HepG2 (cell line): ENCODE data around the gene CLTCL1. TPM values are rescaled to one million over a fixed set of nuclear protein-coding genes. Genes with fewer than 3 reads are reported as not detected.

Experiments
- ATAC-seq: fragments of 200-7000 bp; cut with Tn5 transposase; 3 replicates; pipeline ENCODE4 v1.9.1; 2020; ENCODE audit warnings: mild to moderate bottlenecking, moderate library complexity
- BruUV-seq: library from RNA; stranded (reverse); fragments of 400-500 nt; replicated peaks from 2 replicates; lab custom pipeline; 2021; lab: Mats Ljungman, UMichigan
- CTCF ChIA-PET: fragments of 300-600 bp; formaldehyde crosslinking; extraction: SDS; loops from one replicate; lab custom pipeline; 2021; ENCODE audit warnings: low total read pairs, inconsistent platforms, low intra/inter-chr PET ratio; lab: Yijun Ruan, JAX
- POLR2A ChIA-PET: fragments of 350-600 bp; sonication (Branson Sonifier 250); formaldehyde crosslinking; loops from one replicate; lab custom pipeline; 2020; ENCODE audit warnings: antibody characterized with exemption, inconsistent platforms; lab: Yijun Ruan, JAX
- DNase-seq: peaks from one replicate; pipeline ENCODE4 v3.0.0-alpha.2; 2015; ENCODE audit warnings: low spot score
- FAIRE-seq: peaks from 3 replicates; lab custom pipeline; 2011; peaks lifted over from hg19 to GRCh38; lab: Jason Lieb, UNC
- H2AFZ ChIP-seq: one replicate; pipeline ENCODE4 v1.6.1; 2011; ENCODE audit warnings: low read length, inconsistent platforms
- H3K27ac ChIP-seq: fragments of 300-600 bp; 3 replicates; pipeline ENCODE4 v1.8.0; 2011; ENCODE audit warnings: mixed run types, mild to moderate bottlenecking, mixed read lengths, low read length, inconsistent platforms; ENCODE audit not compliant: insufficient read depth; ENCODE audit errors: extremely low read length
- H3K27me3 ChIP-seq, 2 experiments: fragments of 200-600 bp in 1 of 2; 2 replicates in 1 of 2; 3 replicates in 1 of 2; pipeline versions ENCODE4 v1.6.0 to v1.8.0; 2011; ENCODE audit warnings: low read length in 2 of 2, mild to moderate bottlenecking in 2 of 2, moderate library complexity in 2 of 2, inconsistent platforms in 1 of 2; ENCODE audit not compliant: insufficient read depth in 2 of 2, control insufficient read depth in 1 of 2
- H3K36me3 ChIP-seq, 2 experiments: fragments of 200-600 bp in 1 of 2; replicated peaks in 1 of 2; 2 replicates in 1 of 2; 3 replicates in 1 of 2; pipeline versions ENCODE4 v1.5.1 to v1.8.0; 2011; ENCODE audit warnings: low read length in 2 of 2, inconsistent platforms in 1 of 2; ENCODE audit not compliant: insufficient read depth in 2 of 2, control insufficient read depth in 1 of 2
- H3K4me1 ChIP-seq: 2 replicates; pipeline ENCODE4 v1.5.1; 2012; ENCODE audit warnings: low read length, inconsistent platforms; ENCODE audit not compliant: insufficient read depth
- H3K4me2 ChIP-seq: 2 replicates; pipeline ENCODE4 v1.6.0; 2011; ENCODE audit warnings: low read depth, low read length, inconsistent platforms
- H3K4me3 ChIP-seq, 3 experiments: fragments of 200-600 bp in 1 of 3; sonication (generic), shearing (Covaris generic) in 1 of 3; replicated peaks in 1 of 3; 2 replicates each; pipeline ENCODE4 v1.5.1; 2011 to 2016; ENCODE audit warnings: low read length in 3 of 3, inconsistent platforms in 2 of 3, low read depth in 2 of 3, mild to moderate bottlenecking in 2 of 3, control low read depth in 1 of 3, mixed read lengths in 1 of 3; ENCODE audit not compliant: insufficient read depth in 1 of 3
- H3K79me2 ChIP-seq: one replicate; pipeline ENCODE4 v1.6.1; 2011; ENCODE audit warnings: low read length, inconsistent platforms; ENCODE audit not compliant: insufficient read depth
- H3K9ac ChIP-seq: 2 replicates; pipeline ENCODE4 v1.6.0; 2011; ENCODE audit warnings: mild to moderate bottlenecking, low read depth, low read length, inconsistent platforms; ENCODE audit not compliant: insufficient read depth
- H3K9me3 ChIP-seq: 2 replicates; pipeline ENCODE4 v1.5.1; 2012; ENCODE audit warnings: mild to moderate bottlenecking, low read length
- H4K20me1 ChIP-seq: 2 replicates; pipeline ENCODE4 v1.6.0; 2011; ENCODE audit warnings: inconsistent platforms, mild to moderate bottlenecking, low read length, moderate library complexity; ENCODE audit not compliant: insufficient read depth
- EHMT2 ChIP-seq: fragments of 200-600 bp; sonication (generic); IDR thresholded peaks from 2 replicates; pipeline ENCODE4 v1.7.0; 2017; ENCODE audit warnings: antibody characterized with exemption, low read depth, low read length, borderline replicate concordance
- NFATC3 ChIP-seq: sonication (generic); formaldehyde crosslinking; IDR thresholded peaks from 2 replicates; pipeline ENCODE4 v1.5.1; 2020; ENCODE audit warnings: mild to moderate bottlenecking, missing genetic modification reagents
- NFE2L1 ChIP-seq: sonication (generic); formaldehyde crosslinking; IDR thresholded peaks from 2 replicates; pipeline ENCODE4 v1.4.0; 2020; ENCODE audit warnings: missing genetic modification reagents, mild to moderate bottlenecking, borderline replicate concordance
- RNF219 ChIP-seq: sonication (generic); formaldehyde crosslinking; IDR thresholded peaks from 2 replicates; pipeline ENCODE4 v1.5.0; 2020; ENCODE audit warnings: mild to moderate bottlenecking, missing genetic modification reagents
- RORA ChIP-seq: sonication (generic); formaldehyde crosslinking; IDR thresholded peaks from 2 replicates; pipeline ENCODE4 v1.5.0; 2020; ENCODE audit warnings: mild to moderate bottlenecking, missing genetic modification reagents, moderate library complexity
- ZNF234 ChIP-seq: sonication (generic); formaldehyde crosslinking; conservative IDR thresholded peaks from 2 replicates; pipeline ENCODE4 v1.5.1; 2020; ENCODE audit warnings: mild to moderate bottlenecking, missing genetic modification reagents
- ZNF468 ChIP-seq: sonication (generic); formaldehyde crosslinking; IDR thresholded peaks from 2 replicates; pipeline ENCODE4 v1.8.0; 2022; ENCODE audit warnings: mild to moderate bottlenecking, moderate library complexity, missing genetic modification reagents
- ZNF691 ChIP-seq: sonication (generic); formaldehyde crosslinking; IDR thresholded peaks from 2 replicates; pipeline ENCODE4 v1.4.0; 2020; ENCODE audit warnings: missing genetic modification reagents, low read depth, mild to moderate bottlenecking, borderline replicate concordance
- WGBS: methylation state at CpG from one replicate; pipeline ENCODE4 v1.1.6; 2017; ENCODE audit warnings: low lambda C conversion rate; 5-methylcytosine and 5-hydroxymethylcytosine counted together
- in situ Hi-C: cut with HindIII; loops from 2 replicates; pipeline ENCODE4 v1.10.0; 2017; ENCODE audit warnings: low pct_unique_long_range_greater_than_20kb; ENCODE audit not compliant: extremely low pct_ligation_motif_present
- intact Hi-C: fragments of 100-400 bp; cut with micrococcal nuclease; formaldehyde crosslinking; loops from one replicate; pipeline ENCODE4 v1.10.0; 2022; ENCODE audit not compliant: unreplicated experiment
- polyA plus RNA-seq, 8 experiments: library from polyadenylated mRNA; depleted of rRNA in 3 of 8; stranded (reverse) in 7 of 8; unstranded in 1 of 8; fragments of >200 nt; fragmentation: Illumina TruSeq in 4 of 8; extraction: Trizol in 4 of 8; gene quantifications; 2 replicates each; pipeline versions ENCODE4 v1.2.1 to v1.2.3, GENCODE V29; 2011 to 2016; ENCODE audit warnings: low read depth in 4 of 8, missing spikeins in 1 of 8, mixed read lengths in 1 of 8; ENCODE audit not compliant: insufficient read depth in 1 of 8
- total RNA-seq, 5 experiments: library from RNA; depleted of rRNA; stranded (reverse); fragments of >200 nt; fragmentation: Illumina TruSeq; extraction: Trizol; gene quantifications; 2 replicates each; pipeline ENCODE4 v1.2.3, GENCODE V29; 2016; ENCODE audit warnings: low read depth in 1 of 5
- TF ChIP-seq, protein P1 (sequence below): IDR thresholded peaks from 2 replicates; pipeline ENCODE4 v1.6.1; 2016; ENCODE audit warnings: low read depth, borderline replicate concordance
- TF ChIP-seq, protein P2 (sequence below): sonication (generic); formaldehyde crosslinking; IDR thresholded peaks from 2 replicates; pipeline ENCODE4 v1.4.0; 2020; ENCODE audit warnings: missing genetic modification reagents, borderline replicate concordance

Gene CLTCL1
- total and polyA plus RNA-seq, 2 of the 13 experiments (the other 11 are each of a cell fraction or from before 2014, with no cell fraction given): 8.1 to 10.9 TPM

GRCh38 chr22:19292458-19293230 lies 1.1 kb upstream of the CLTCL1 start:
- ATAC-seq: peak; percentile 50
- Histone ChIP-seq H3K36me3 (no peaks in the 10 kb centered on the region; a peak in 1 of 5 replicates), H4K20me1 (no peaks in the 10 kb centered on the region; the same call in 1 of the 2 replicates), H3K9ac (peak overlapping the region; percentile 78), H3K9me3 (no peaks in the 10 kb centered on the region), H3K4me2 (peak overlapping the region; percentile 93), H2AFZ (peak overlapping the region; percentile 93), H3K27ac (peak overlapping the region; percentile 66), H3K27me3 (no peaks in the 10 kb centered on the region; a peak in 1 of 5 replicates), H3K4me1 (peaks cover 35% of the 10 kb centered on the region), H3K79me2 (no peaks in the 10 kb centered on the region), H3K4me3 (peak overlapping the region; percentile 63 to 95 (median 86))
- in situ Hi-C loops (loop anchor here (5.0 to 10.0 kb wide), 3 partner anchors 110 to 342 kb away; partner anchors contain the start of genes CDC45 and UFD1), intact Hi-C loops (no loop called here)
- CTCF ChIA-PET: no interaction called here
- FAIRE-seq: no peak
- BruUV-seq: no TSS peak
- 54% methylated on average over 9 of the region's 23 CpGs for WGBS
- no peak for DNase-seq
- POLR2A ChIA-PET: interaction anchor here (1.0 to 3.0 kb wide), 6 partner anchors 43 to 650 kb away, joined by 3 to 16 read pairs (median 5); partner anchors contain the start of genes C22orf39, DGCR2, HIRA and MRPL40
- no peak for TF ChIP-seq ZNF234 (CRISPR knock-in tag)
- no peak for TF ChIP-seq RORA (CRISPR knock-in tag)
- TF ChIP-seq, protein P1, sequence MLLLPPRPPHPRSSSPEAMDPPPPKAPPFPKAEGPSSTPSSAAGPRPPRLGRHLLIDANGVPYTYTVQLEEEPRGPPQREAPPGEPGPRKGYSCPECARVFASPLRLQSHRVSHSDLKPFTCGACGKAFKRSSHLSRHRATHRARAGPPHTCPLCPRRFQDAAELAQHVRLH (CRISPR knock-in tag): no peak
- no peak for TF ChIP-seq RNF219 (CRISPR knock-in tag)
- no peak; the same call in 1 of the 2 replicates for TF ChIP-seq ZNF691
- no peak for TF ChIP-seq ZNF468
- TF ChIP-seq, protein P2, sequence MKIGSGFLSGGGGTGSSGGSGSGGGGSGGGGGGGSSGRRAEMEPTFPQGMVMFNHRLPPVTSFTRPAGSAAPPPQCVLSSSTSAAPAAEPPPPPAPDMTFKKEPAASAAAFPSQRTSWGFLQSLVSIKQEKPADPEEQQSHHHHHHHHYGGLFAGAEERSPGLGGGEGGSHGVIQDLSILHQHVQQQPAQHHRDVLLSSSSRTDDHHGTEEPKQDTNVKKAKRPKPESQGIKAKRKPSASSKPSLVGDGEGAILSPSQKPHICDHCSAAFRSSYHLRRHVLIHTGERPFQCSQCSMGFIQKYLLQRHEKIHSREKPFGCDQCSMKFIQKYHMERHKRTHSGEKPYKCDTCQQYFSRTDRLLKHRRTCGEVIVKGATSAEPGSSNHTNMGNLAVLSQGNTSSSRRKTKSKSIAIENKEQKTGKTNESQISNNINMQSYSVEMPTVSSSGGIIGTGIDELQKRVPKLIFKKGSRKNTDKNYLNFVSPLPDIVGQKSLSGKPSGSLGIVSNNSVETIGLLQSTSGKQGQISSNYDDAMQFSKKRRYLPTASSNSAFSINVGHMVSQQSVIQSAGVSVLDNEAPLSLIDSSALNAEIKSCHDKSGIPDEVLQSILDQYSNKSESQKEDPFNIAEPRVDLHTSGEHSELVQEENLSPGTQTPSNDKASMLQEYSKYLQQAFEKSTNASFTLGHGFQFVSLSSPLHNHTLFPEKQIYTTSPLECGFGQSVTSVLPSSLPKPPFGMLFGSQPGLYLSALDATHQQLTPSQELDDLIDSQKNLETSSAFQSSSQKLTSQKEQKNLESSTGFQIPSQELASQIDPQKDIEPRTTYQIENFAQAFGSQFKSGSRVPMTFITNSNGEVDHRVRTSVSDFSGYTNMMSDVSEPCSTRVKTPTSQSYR (CRISPR knock-in tag): no peak
- no peak for TF ChIP-seq NFE2L1 (CRISPR knock-in tag)
- TF ChIP-seq EHMT2: no peak
- 0 out of 2 replicates have a peak, but pooled peaks have one; percentile 53 for TF ChIP-seq NFATC3 (CRISPR knock-in tag)
